ENCODE measurements around the gene ASB4.
"Not testable (repeated sequence)": the region's sequence is repeated elsewhere in the genome, so short reads cannot be mapped to it uniquely, and the experiment has no call there.

The ASB4 gene

DNA sequence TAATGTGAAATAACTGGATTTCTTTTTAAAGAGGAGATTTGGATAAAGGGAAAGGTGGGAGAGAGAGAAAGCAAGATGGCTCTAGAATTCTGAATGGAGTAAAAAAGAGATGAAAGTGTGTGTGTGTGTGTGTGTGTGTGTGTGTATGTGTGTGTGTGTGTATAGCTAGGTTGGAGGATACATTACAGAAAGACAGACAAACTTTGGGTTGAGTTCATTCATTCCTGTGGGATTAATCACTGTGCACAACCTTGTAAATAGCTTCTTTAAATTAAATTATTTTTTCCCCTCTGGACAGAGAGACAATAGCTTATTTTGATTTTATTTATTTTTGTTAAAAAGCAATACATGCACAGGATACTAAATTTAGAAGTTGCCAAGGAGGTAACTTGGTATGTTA lies 7.5 kb downstream of the ASB4 start:
- H3K4me3 ChIP-seq (ENCODE audit: low read depth, low read length) = no peak overlapping the region
- DNase-seq (ENCODE audit: low read depth) = no peak
- no peak for TF ChIP-seq CTCF (IDR thresholded peaks at IDR 0.05; ENCODE audit: insufficient read depth, low read depth, low read length, missing control alignments)

DNA sequence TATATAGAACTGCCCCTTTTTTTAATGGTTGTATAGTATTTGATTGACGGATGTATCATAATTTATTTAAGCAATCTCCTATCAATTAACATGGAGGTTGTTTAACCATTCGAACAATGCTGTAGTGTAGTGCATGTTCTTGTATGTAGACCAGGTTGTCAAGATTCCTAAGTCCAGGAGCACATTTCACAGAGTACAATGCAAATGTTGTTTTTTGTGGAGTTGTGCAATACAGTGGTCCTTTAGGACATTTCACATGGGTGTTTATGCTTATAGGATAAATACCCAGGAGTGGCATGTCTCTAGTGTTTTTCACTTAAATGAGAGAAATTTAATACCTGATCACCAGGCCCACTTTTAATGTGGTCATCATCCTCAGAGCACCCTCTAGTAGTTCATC lies 8.1 kb downstream of the ASB4 start:
- no peak for TF ChIP-seq CTCF (IDR thresholded peaks at IDR 0.05; ENCODE audit: insufficient read depth, low read depth, low read length, missing control alignments)
- DNase-seq (ENCODE audit: low read depth) = no peak
- no peak overlapping the region for H3K4me3 ChIP-seq (ENCODE audit: low read depth, low read length)

DNA sequence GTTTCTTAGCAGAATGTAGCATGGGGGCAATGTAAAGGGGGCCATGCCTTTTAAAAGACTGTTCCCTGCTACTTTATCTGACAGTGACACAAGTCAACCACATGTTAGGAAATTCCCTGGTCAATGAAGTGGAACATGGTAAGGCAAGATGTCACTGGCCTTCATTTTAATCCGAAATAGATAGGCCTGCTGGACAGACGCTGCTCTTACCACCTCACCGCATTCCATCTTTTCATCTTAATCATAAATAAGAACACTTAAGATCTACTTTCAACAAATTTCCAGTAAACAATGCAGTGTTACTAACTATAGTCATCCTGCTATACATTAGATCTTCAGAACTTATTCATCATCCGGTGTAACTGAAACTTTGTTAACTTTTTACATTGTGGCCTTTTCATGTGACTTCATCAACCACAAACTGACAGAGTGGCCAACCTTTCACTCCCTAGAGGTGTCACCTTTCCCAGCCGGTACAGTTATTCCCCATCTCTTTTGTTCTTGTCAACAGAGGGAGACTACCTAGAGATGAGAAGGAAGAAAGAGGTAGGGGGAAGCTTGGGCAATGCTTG lies 15.6 kb downstream of the ASB4 start:
- H3K4me3 ChIP-seq (ENCODE audit: low read depth, low read length) = peak overlapping the region; percentile 23; the same call in 1 of the 2 replicates
- peak; percentile 78 for DNase-seq (ENCODE audit: low read depth)
- no peak for TF ChIP-seq CTCF (IDR thresholded peaks at IDR 0.05; ENCODE audit: insufficient read depth, low read depth, low read length, missing control alignments)

- no peak for DNase-seq (ENCODE audit: low read depth)
- no peak overlapping the region for H3K4me3 ChIP-seq (ENCODE audit: low read depth, low read length)
- no peak for TF ChIP-seq CTCF (IDR thresholded peaks at IDR 0.05; ENCODE audit: insufficient read depth, low read depth, low read length, missing control alignments)
Observed at GRCh38 chr7:95502403-95502802, 16.7 kb downstream of the ASB4 start.

GRCh38 chr7:95503271-95504131 lies 17.8 kb downstream of the ASB4 start:
- DNase-seq (ENCODE audit: low read depth) = no peak
- H3K4me3 ChIP-seq (ENCODE audit: low read depth, low read length) = no peak overlapping the region
- no peak for TF ChIP-seq CTCF (IDR thresholded peaks at IDR 0.05; ENCODE audit: insufficient read depth, low read depth, low read length, missing control alignments)

GRCh38 chr7:95504132-95504588 lies 18.4 kb downstream of the ASB4 start:
- not testable (repeated sequence) for DNase-seq (ENCODE audit: low read depth); H3K4me3 ChIP-seq (ENCODE audit: low read depth, low read length)

GRCh38 chr7:95508780-95509179 lies 23.0 kb downstream of the ASB4 start:
- no peak overlapping the region for H3K4me3 ChIP-seq (ENCODE audit: low read depth, low read length)
- DNase-seq (ENCODE audit: low read depth) = no peak
- no peak for TF ChIP-seq CTCF (IDR thresholded peaks at IDR 0.05; ENCODE audit: insufficient read depth, low read depth, low read length, missing control alignments)

Data from GM12865 (cell line).